ENCODE results near the gene BECN2. TPM values are rescaled to one million over a fixed set of nuclear protein-coding genes. Genes with fewer than 3 reads are reported as not detected.

The BECN2 gene
- total RNA-seq, result 0.09 TPM
- polyA plus RNA-seq (ENCODE audit: insufficient read depth in 1 of 8, insufficient read length in 8 of 8, low replicate concordance in 1 of 8), result 1 to 10 TPM in 2 of 8 donors, under 1 TPM in 6; 0.16 to 1.3 (median 0.61) TPM
- long read RNA-seq, donor 1, result 0 reads
- long read RNA-seq, donor 2, result 0 reads
- long read RNA-seq, donor 3, partial matches to known transcripts, result 0 of 1 reads
- long read RNA-seq, donor 3, other reads (novel, unspliced or antisense), result 0 of 1 reads
- long read RNA-seq, donor 4, partial matches to known transcripts, result 0 of 2 reads
- long read RNA-seq, donor 4, other reads (novel, unspliced or antisense), result 0 of 2 reads
- long read RNA-seq, donor 5, partial matches to known transcripts, result 0 of 1 reads
- long read RNA-seq, donor 5, other reads (novel, unspliced or antisense), result 0 of 1 reads
- long read RNA-seq, donor 6, partial matches to known transcripts, result 0 of 1 reads
- long read RNA-seq, donor 6, other reads (novel, unspliced or antisense), result 0 of 1 reads
- long read RNA-seq, donor 7, partial matches to known transcripts, result 0 of 1 reads
- long read RNA-seq, donor 7, other reads (novel, unspliced or antisense), result 0 of 1 reads
- long read RNA-seq, donor 8, partial matches to known transcripts, result 0 of 1 reads
- long read RNA-seq, donor 8, other reads (novel, unspliced or antisense), result 0 of 1 reads
- long read RNA-seq, donor 9, partial matches to known transcripts, result 0 of 1 reads
- long read RNA-seq, donor 9, other reads (novel, unspliced or antisense), result 0 of 1 reads
- long read RNA-seq, donor 10, result 0 reads
- long read RNA-seq, donor 11, result 0 reads

- no peaks in the 10 kb centered on the region for H3K27me3 ChIP-seq (ENCODE audit: control insufficient read depth, insufficient read depth, low read length)
- H3K27ac ChIP-seq (ENCODE audit: low read length), result no peak within 1 kb of the TSS
- H3K4me3 ChIP-seq (ENCODE audit: low read length), result no peak within 1 kb of the TSS
- peak; percentile 59 for DNase-seq
- WGBS (ENCODE audit: insufficient coverage), result 84% methylated on average over 33 of the region's 33 CpGs
- no peaks in the 10 kb centered on the region for H3K36me3 ChIP-seq (ENCODE audit: control insufficient read depth, insufficient read depth, low read length)
- H3K9me3 ChIP-seq (replicated peaks; ENCODE audit: control insufficient read depth, low read depth, low read length), result no peaks in the 10 kb centered on the region
- H3K4me1 ChIP-seq (ENCODE audit: control insufficient read depth, insufficient read depth, low read length), result peaks cover 3% of the 10 kb centered on the region
These were observed at the start of gene BECN2 for GRCh38 chr1:241957692-241958494. Gene BECN2, plus strand, starts transcription at chr1:241957767. Its CDS starts 0 bp downstream, at chr1:241957767.

- Histone ChIP-seq H3K27ac (ENCODE audit: low read length) (no peak overlapping the region), H3K9me3 (replicated peaks; ENCODE audit: control insufficient read depth, low read depth, low read length) (no peaks in the 10 kb centered on the region), H3K4me3 (ENCODE audit: low read length) (no peak overlapping the region), H3K4me1 (ENCODE audit: control insufficient read depth, insufficient read depth, low read length) (no peaks in the 10 kb centered on the region), H3K36me3 (ENCODE audit: control insufficient read depth, insufficient read depth, low read length) (no peaks in the 10 kb centered on the region), H3K27me3 (ENCODE audit: control insufficient read depth, insufficient read depth, low read length) (no peaks in the 10 kb centered on the region)
- no peak for DNase-seq
- 100% methylated on average over 1 of the region's 7 CpGs for WGBS (ENCODE audit: insufficient coverage)
These were observed 41.4 kb upstream of the BECN2 start for GRCh38 chr1:241916196-241916595.

- H3K4me3 ChIP-seq (ENCODE audit: low read length), result no peak overlapping the region
- no peak overlapping the region for H3K27ac ChIP-seq (ENCODE audit: low read length)
- no peaks in the 10 kb centered on the region for H3K9me3 ChIP-seq (replicated peaks; ENCODE audit: control insufficient read depth, low read depth, low read length)
- H3K4me1 ChIP-seq (ENCODE audit: control insufficient read depth, insufficient read depth, low read length), result no peaks in the 10 kb centered on the region
- H3K36me3 ChIP-seq (ENCODE audit: control insufficient read depth, insufficient read depth, low read length), result no peaks in the 10 kb centered on the region
- DNase-seq, result no peak
- H3K27me3 ChIP-seq (ENCODE audit: control insufficient read depth, insufficient read depth, low read length), result no peaks in the 10 kb centered on the region
- 89% methylated on average over 12 of the region's 12 CpGs for WGBS (ENCODE audit: insufficient coverage)
These were observed 40.1 kb upstream of the BECN2 start for GRCh38 chr1:241917487-241917886.

- DNase-seq, result peak; percentile 44
These were observed 38.7 kb upstream of the BECN2 start for GRCh38 chr1:241918879-241919278.

GRCh38 chr1:241924080-241924808, 33.3 kb upstream of the BECN2 start:
- Histone ChIP-seq H3K4me1 (ENCODE audit: control insufficient read depth, insufficient read depth, low read length) (no peaks in the 10 kb centered on the region), H3K9me3 (replicated peaks; ENCODE audit: control insufficient read depth, low read depth, low read length) (no peaks in the 10 kb centered on the region), H3K27ac (ENCODE audit: low read length) (no peak overlapping the region), H3K27me3 (ENCODE audit: control insufficient read depth, insufficient read depth, low read length) (no peaks in the 10 kb centered on the region), H3K4me3 (ENCODE audit: low read length) (no peak overlapping the region), H3K36me3 (ENCODE audit: control insufficient read depth, insufficient read depth, low read length) (no peaks in the 10 kb centered on the region)
- no peak for DNase-seq
- 40% methylated on average over 2 of the region's 10 CpGs for WGBS (ENCODE audit: insufficient coverage)

More at GRCh38 chr1:241918879-241919278, 38.7 kb upstream of the BECN2 start:
- 39% methylated on average over 3 of the region's 5 CpGs for WGBS (ENCODE audit: insufficient coverage)
- Histone ChIP-seq H3K36me3 (ENCODE audit: control insufficient read depth, insufficient read depth, low read length) (no peaks in the 10 kb centered on the region), H3K27me3 (ENCODE audit: control insufficient read depth, insufficient read depth, low read length) (no peaks in the 10 kb centered on the region), H3K9me3 (replicated peaks; ENCODE audit: control insufficient read depth, low read depth, low read length) (no peaks in the 10 kb centered on the region), H3K4me1 (ENCODE audit: control insufficient read depth, insufficient read depth, low read length) (no peaks in the 10 kb centered on the region), H3K27ac (ENCODE audit: low read length) (no peak overlapping the region), H3K4me3 (ENCODE audit: low read length) (no peak overlapping the region)

GRCh38 chr1:241926141-241926540, 31.4 kb upstream of the BECN2 start:
- no peak overlapping the region for H3K4me3 ChIP-seq (ENCODE audit: low read length)
- no peaks in the 10 kb centered on the region for H3K9me3 ChIP-seq (replicated peaks; ENCODE audit: control insufficient read depth, low read depth, low read length)
- no peaks in the 10 kb centered on the region for H3K4me1 ChIP-seq (ENCODE audit: control insufficient read depth, insufficient read depth, low read length)
- WGBS (ENCODE audit: insufficient coverage), result 65% methylated on average over 4 of the region's 5 CpGs
- no peaks in the 10 kb centered on the region for H3K27me3 ChIP-seq (ENCODE audit: control insufficient read depth, insufficient read depth, low read length)
- H3K36me3 ChIP-seq (ENCODE audit: control insufficient read depth, insufficient read depth, low read length), result no peaks in the 10 kb centered on the region
- H3K27ac ChIP-seq (ENCODE audit: low read length), result no peak overlapping the region
- no peak for DNase-seq

- Histone ChIP-seq H3K27me3 (ENCODE audit: control insufficient read depth, insufficient read depth, low read length) (no peaks in the 10 kb centered on the region), H3K27ac (ENCODE audit: low read length) (no peak overlapping the region), H3K4me3 (ENCODE audit: low read length) (no peak overlapping the region), H3K36me3 (ENCODE audit: control insufficient read depth, insufficient read depth, low read length) (no peaks in the 10 kb centered on the region), H3K4me1 (ENCODE audit: control insufficient read depth, insufficient read depth, low read length) (no peaks in the 10 kb centered on the region), H3K9me3 (replicated peaks; ENCODE audit: control insufficient read depth, low read depth, low read length) (no peaks in the 10 kb centered on the region)
- WGBS (ENCODE audit: insufficient coverage), result 63% methylated on average over 3 of the region's 4 CpGs
- no peak for DNase-seq
These were observed 30.2 kb upstream of the BECN2 start for GRCh38 chr1:241927321-241927720.

- DNase-seq, result no peak
- no peaks in the 10 kb centered on the region for H3K27me3 ChIP-seq (ENCODE audit: control insufficient read depth, insufficient read depth, low read length)
- H3K36me3 ChIP-seq (ENCODE audit: control insufficient read depth, insufficient read depth, low read length), result no peaks in the 10 kb centered on the region
These were observed 24.7 kb upstream of the BECN2 start for GRCh38 chr1:241932845-241933244.

GRCh38 chr1:241934201-241934848, 23.2 kb upstream of the BECN2 start:
- peak; percentile 92 for DNase-seq
- H3K4me3 ChIP-seq (ENCODE audit: low read length), result no peak overlapping the region
- peak overlapping the region; percentile 83 for H3K27ac ChIP-seq (ENCODE audit: low read length)
- H3K4me1 ChIP-seq (ENCODE audit: control insufficient read depth, insufficient read depth, low read length), result peaks cover 8% of the 10 kb centered on the region
- no peaks in the 10 kb centered on the region for H3K36me3 ChIP-seq (ENCODE audit: control insufficient read depth, insufficient read depth, low read length)
- H3K27me3 ChIP-seq (ENCODE audit: control insufficient read depth, insufficient read depth, low read length), result no peaks in the 10 kb centered on the region
- WGBS (ENCODE audit: insufficient coverage), result 4% methylated on average over 4 of the region's 12 CpGs
- no peaks in the 10 kb centered on the region for H3K9me3 ChIP-seq (replicated peaks; ENCODE audit: control insufficient read depth, low read depth, low read length)

More at GRCh38 chr1:241932845-241933244, 24.7 kb upstream of the BECN2 start:
- Histone ChIP-seq H3K9me3 (replicated peaks; ENCODE audit: control insufficient read depth, low read depth, low read length) (no peaks in the 10 kb centered on the region), H3K27ac (ENCODE audit: low read length) (no peak overlapping the region), H3K4me3 (ENCODE audit: low read length) (no peak overlapping the region), H3K4me1 (ENCODE audit: control insufficient read depth, insufficient read depth, low read length) (peaks cover 8% of the 10 kb centered on the region)
- WGBS (ENCODE audit: insufficient coverage), result 91% methylated on average over 5 of the region's 6 CpGs
